ENCODE measurements around the gene DRC3.

DNA sequence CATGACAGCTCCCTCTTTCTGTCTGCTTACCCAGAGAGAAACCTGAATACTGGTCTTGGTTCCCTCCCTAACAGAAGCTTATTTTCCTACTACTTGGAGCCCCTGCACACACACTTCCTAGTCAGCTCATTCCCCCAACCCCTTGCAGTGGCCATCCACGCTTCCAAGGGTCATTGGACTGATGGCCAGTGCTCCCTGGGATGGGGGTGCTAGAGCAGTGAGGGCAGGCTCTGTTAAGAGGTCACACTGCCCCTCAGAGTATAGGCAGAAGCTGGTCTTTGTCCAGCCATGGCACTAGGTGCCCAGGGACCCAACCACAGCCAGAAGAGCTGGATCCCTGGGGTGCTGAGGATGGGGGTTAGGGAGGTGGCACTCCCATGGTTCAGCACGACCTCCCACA, 12.5 kb downstream of the DRC3 start:
- TF ChIP-seq, protein P1, sequence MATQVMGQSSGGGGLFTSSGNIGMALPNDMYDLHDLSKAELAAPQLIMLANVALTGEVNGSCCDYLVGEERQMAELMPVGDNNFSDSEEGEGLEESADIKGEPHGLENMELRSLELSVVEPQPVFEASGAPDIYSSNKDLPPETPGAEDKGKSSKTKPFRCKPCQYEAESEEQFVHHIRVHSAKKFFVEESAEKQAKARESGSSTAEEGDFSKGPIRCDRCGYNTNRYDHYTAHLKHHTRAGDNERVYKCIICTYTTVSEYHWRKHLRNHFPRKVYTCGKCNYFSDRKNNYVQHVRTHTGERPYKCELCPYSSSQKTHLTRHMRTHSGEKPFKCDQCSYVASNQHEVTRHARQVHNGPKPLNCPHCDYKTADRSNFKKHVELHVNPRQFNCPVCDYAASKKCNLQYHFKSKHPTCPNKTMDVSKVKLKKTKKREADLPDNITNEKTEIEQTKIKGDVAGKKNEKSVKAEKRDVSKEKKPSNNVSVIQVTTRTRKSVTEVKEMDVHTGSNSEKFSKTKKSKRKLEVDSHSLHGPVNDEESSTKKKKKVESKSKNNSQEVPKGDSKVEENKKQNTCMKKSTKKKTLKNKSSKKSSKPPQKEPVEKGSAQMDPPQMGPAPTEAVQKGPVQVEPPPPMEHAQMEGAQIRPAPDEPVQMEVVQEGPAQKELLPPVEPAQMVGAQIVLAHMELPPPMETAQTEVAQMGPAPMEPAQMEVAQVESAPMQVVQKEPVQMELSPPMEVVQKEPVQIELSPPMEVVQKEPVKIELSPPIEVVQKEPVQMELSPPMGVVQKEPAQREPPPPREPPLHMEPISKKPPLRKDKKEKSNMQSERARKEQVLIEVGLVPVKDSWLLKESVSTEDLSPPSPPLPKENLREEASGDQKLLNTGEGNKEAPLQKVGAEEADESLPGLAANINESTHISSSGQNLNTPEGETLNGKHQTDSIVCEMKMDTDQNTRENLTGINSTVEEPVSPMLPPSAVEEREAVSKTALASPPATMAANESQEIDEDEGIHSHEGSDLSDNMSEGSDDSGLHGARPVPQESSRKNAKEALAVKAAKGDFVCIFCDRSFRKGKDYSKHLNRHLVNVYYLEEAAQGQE (IDR thresholded peaks at IDR 0.05): no peak
- no peak for TF ChIP-seq RAD21 (IDR thresholded peaks at IDR 0.05)
- TF ChIP-seq CTCF (IDR thresholded peaks at IDR 0.05; ENCODE audit: low read depth, low read length, missing input control): no peak
- no peak for TF ChIP-seq EGR1 (IDR thresholded peaks at IDR 0.05; ENCODE audit: low read depth in 2 of 2)
- TF ChIP-seq TAF1 (conservative IDR thresholded peaks at IDR 0.05): no peak
- TF ChIP-seq JUND (IDR thresholded peaks at IDR 0.05): no peak
- TF ChIP-seq, protein P2, sequence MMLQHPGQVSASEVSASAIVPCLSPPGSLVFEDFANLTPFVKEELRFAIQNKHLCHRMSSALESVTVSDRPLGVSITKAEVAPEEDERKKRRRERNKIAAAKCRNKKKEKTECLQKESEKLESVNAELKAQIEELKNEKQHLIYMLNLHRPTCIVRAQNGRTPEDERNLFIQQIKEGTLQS (IDR thresholded peaks at IDR 0.05): no peak
- TF ChIP-seq SP1 (IDR thresholded peaks at IDR 0.05): no peak
- peak; percentile 62 to 64 for TF ChIP-seq RXRA (IDR thresholded peaks at IDR 0.05)
- no peak for TF ChIP-seq MAX (IDR thresholded peaks at IDR 0.05)
- no peak for TF ChIP-seq YY1 (IDR thresholded peaks at IDR 0.05)
- TF ChIP-seq ZBTB33 (IDR thresholded peaks at IDR 0.05): no peak
- no peak for TF ChIP-seq GABPA (IDR thresholded peaks at IDR 0.05 in 1 of 2, conservative IDR thresholded peaks at IDR 0.05 in 1 of 2)
